HEK293 (cell line): ENCODE results near the gene RIN3.

ENCODE experiments used
- CTCF ChIA-PET: fragments of 350-600 bp; formaldehyde crosslinking; extraction: SDS; loops from one replicate; lab custom pipeline; 2021; ENCODE audit warnings: antibody characterized with exemption; lab: Yijun Ruan, JAX
- POLR2A ChIA-PET: fragments of 300-600 bp; formaldehyde crosslinking; extraction: SDS; loops from one replicate; lab custom pipeline; 2020; ENCODE audit warnings: antibody characterized with exemption, inconsistent platforms; lab: Yijun Ruan, JAX
- H3K27ac ChIP-seq: fragments of 200-500 bp; sonication (Bioruptor generic); 2 replicates; pipeline ENCODE4 v1.5.1; 2014; ENCODE audit warnings: low read depth, low read length, control low read depth, inconsistent platforms; ENCODE audit errors: extremely low read depth
- H3K36me3 ChIP-seq, 2 experiments: fragments of 200-500 bp in 1 of 2; sonication (Bioruptor generic) in 1 of 2; 1 replicate in 1 of 2; 2 replicates in 1 of 2; pipeline ENCODE4 v1.5.1; 2014 to 2017; ENCODE audit warnings: inconsistent platforms in 2 of 2, low read length in 2 of 2; ENCODE audit not compliant: control insufficient read depth in 2 of 2, insufficient read depth in 1 of 2
- H3K4me1 ChIP-seq: fragments of 200-500 bp; sonication (Bioruptor generic); 2 replicates; pipeline ENCODE4 v1.5.1; 2014; ENCODE audit warnings: mild to moderate bottlenecking, low read length, inconsistent platforms; ENCODE audit not compliant: control insufficient read depth, insufficient read depth
- H3K4me3 ChIP-seq: 2 replicates; pipeline ENCODE4 v1.5.1; 2011; ENCODE audit warnings: low read depth, mild to moderate bottlenecking, control low read depth, low read length, moderate library complexity
- H3K9me3 ChIP-seq: fragments of 200-500 bp; sonication (Bioruptor generic); 2 replicates; pipeline ENCODE4 v1.5.1; 2014; ENCODE audit warnings: low read depth, low read length, inconsistent platforms; ENCODE audit not compliant: control insufficient read depth, insufficient read depth
- BCL11B ChIP-seq: fragments of 450-650 bp; formaldehyde crosslinking; IDR thresholded peaks from 2 replicates; pipeline ENCODE4 v1.5.1; 2016; ENCODE audit warnings: low read depth, missing biosample characterization, missing genetic modification characterization
- GLIS1 ChIP-seq: fragments of 450-650 bp; formaldehyde crosslinking; IDR thresholded peaks from 2 replicates; pipeline ENCODE4 v1.5.1; 2016; ENCODE audit warnings: missing biosample characterization, missing genetic modification characterization
- KLF1 ChIP-seq: fragments of 450-650 bp; formaldehyde crosslinking; IDR thresholded peaks from 2 replicates; pipeline ENCODE4 v1.5.1; 2016; ENCODE audit warnings: missing biosample characterization, missing genetic modification characterization
- KLF10 ChIP-seq: fragments of 450-650 bp; IDR thresholded peaks from 2 replicates; pipeline ENCODE4 v1.5.1; 2018; ENCODE audit warnings: missing biosample characterization, mild to moderate bottlenecking, missing genetic modification characterization
- KLF8 ChIP-seq: fragments of 450-650 bp; formaldehyde crosslinking; IDR thresholded peaks from 2 replicates; pipeline ENCODE4 v1.5.1; 2016; ENCODE audit warnings: missing biosample characterization, missing genetic modification characterization
- OSR2 ChIP-seq: fragments of 450-650 bp; formaldehyde crosslinking; IDR thresholded peaks from 2 replicates; pipeline ENCODE4 v1.5.1; 2016; ENCODE audit warnings: missing biosample characterization, missing genetic modification characterization
- RBAK ChIP-seq: fragments of 450-650 bp; formaldehyde crosslinking; IDR thresholded peaks from 2 replicates; pipeline ENCODE4 v1.5.1; 2016; ENCODE audit warnings: missing biosample characterization, missing genetic modification characterization
- ZBTB17 ChIP-seq: fragments of 450-650 bp; formaldehyde crosslinking; IDR thresholded peaks from 2 replicates; pipeline ENCODE4 v1.5.1; 2016; ENCODE audit warnings: missing biosample characterization, missing genetic modification characterization
- ZBTB21 ChIP-seq: fragments of 450-650 bp; formaldehyde crosslinking; IDR thresholded peaks from 2 replicates; pipeline ENCODE4 v1.5.1; 2017; ENCODE audit warnings: missing biosample characterization, missing genetic modification characterization
- ZNF121 ChIP-seq: fragments of 450-650 bp; formaldehyde crosslinking; IDR thresholded peaks from 2 replicates; pipeline ENCODE4 v1.5.1; 2016; ENCODE audit warnings: missing biosample characterization, missing genetic modification characterization
- ZNF174 ChIP-seq: fragments of 450-650 bp; formaldehyde crosslinking; IDR thresholded peaks from 2 replicates; pipeline ENCODE4 v1.5.0; 2017; ENCODE audit warnings: missing biosample characterization, mild to moderate bottlenecking, missing genetic modification characterization
- ZNF350 ChIP-seq: fragments of 450-650 bp; formaldehyde crosslinking; IDR thresholded peaks from 2 replicates; pipeline ENCODE4 v1.5.0; 2017; ENCODE audit warnings: missing biosample characterization, mild to moderate bottlenecking, missing genetic modification characterization
- ZNF354C ChIP-seq: fragments of 450-650 bp; formaldehyde crosslinking; IDR thresholded peaks from 2 replicates; pipeline ENCODE4 v1.5.1; 2016; ENCODE audit warnings: missing biosample characterization, missing genetic modification characterization, low read depth, borderline replicate concordance
- ZNF404 ChIP-seq: fragments of 450-650 bp; formaldehyde crosslinking; IDR thresholded peaks from 2 replicates; pipeline ENCODE4 v1.5.1; 2017; ENCODE audit warnings: missing biosample characterization, missing genetic modification characterization
- ZNF501 ChIP-seq: fragments of 450-650 bp; formaldehyde crosslinking; IDR thresholded peaks from 2 replicates; pipeline ENCODE4 v1.5.1; 2016; ENCODE audit warnings: missing biosample characterization, missing genetic modification characterization
- ZNF514 ChIP-seq: fragments of 450-650 bp; formaldehyde crosslinking; IDR thresholded peaks from 2 replicates; pipeline ENCODE4 v1.5.1; 2016; ENCODE audit warnings: missing biosample characterization, missing genetic modification characterization
- ZNF571 ChIP-seq: fragments of 450-650 bp; formaldehyde crosslinking; IDR thresholded peaks from 2 replicates; pipeline ENCODE4 v1.5.0; 2017; ENCODE audit warnings: missing biosample characterization, missing genetic modification characterization
- ZNF624 ChIP-seq: fragments of 450-650 bp; formaldehyde crosslinking; IDR thresholded peaks from 2 replicates; pipeline ENCODE4 v1.5.1; 2017; ENCODE audit warnings: missing biosample characterization, missing genetic modification characterization
- ZNF658 ChIP-seq: fragments of 450-650 bp; formaldehyde crosslinking; IDR thresholded peaks from 2 replicates; pipeline ENCODE4; 2016; ENCODE audit warnings: missing biosample characterization, missing genetic modification characterization
- ZNF747 ChIP-seq: fragments of 450-650 bp; formaldehyde crosslinking; IDR thresholded peaks from 2 replicates; pipeline ENCODE4 v1.5.1; 2016; ENCODE audit warnings: missing biosample characterization, missing genetic modification characterization
- ZNF843 ChIP-seq: fragments of 450-650 bp; formaldehyde crosslinking; IDR thresholded peaks from 2 replicates; pipeline ENCODE4 v1.5.1; 2016; ENCODE audit warnings: missing biosample characterization, missing genetic modification characterization
- TF ChIP-seq, protein P1 (sequence below): fragments of 450-650 bp; formaldehyde crosslinking; IDR thresholded peaks from 2 replicates; pipeline ENCODE4 v1.5.1; 2016; ENCODE audit warnings: missing biosample characterization, missing genetic modification characterization
- TF ChIP-seq, protein P2 (sequence below): fragments of 450-650 bp; formaldehyde crosslinking; IDR thresholded peaks from 2 replicates; pipeline ENCODE4 v1.5.1; 2016; ENCODE audit warnings: missing biosample characterization, missing genetic modification characterization
- TF ChIP-seq, protein P3 (sequence below): fragments of 450-650 bp; formaldehyde crosslinking; IDR thresholded peaks from 2 replicates; pipeline ENCODE4 v1.5.1; 2016; ENCODE audit warnings: missing biosample characterization, missing genetic modification characterization, borderline replicate concordance
- TF ChIP-seq, protein P4 (sequence below): IDR thresholded peaks from 2 replicates; pipeline ENCODE4 v1.6.1; 2011; ENCODE audit warnings: mild to moderate bottlenecking, low read depth, low read length, borderline replicate concordance

RIN3 gene

GRCh38 chr14:92557544-92557912, 43.9 kb downstream of the RIN3 start (continued):
- TF ChIP-seq ZNF747 (no peak), ZNF174 (tag by site-specific recombination) (no peak)
- TF ChIP-seq, all 188 proteins: peak for 0

GRCh38 chr14:92558319-92558718, 44.7 kb downstream of the RIN3 start:
- Histone ChIP-seq H3K36me3 (no peaks in the 10 kb centered on the region), H3K27ac (no peak overlapping the region), H3K4me1 (no peaks in the 10 kb centered on the region), H3K9me3 (no peaks in the 10 kb centered on the region), H3K4me3 (no peak overlapping the region)
- ChIA-PET POLR2A (no interaction called here), CTCF (no interaction called here)
- TF ChIP-seq KLF8 (tag by site-specific recombination) (no peak), GLIS1 (tag by site-specific recombination) (no peak), ZBTB17 (tag by site-specific recombination) (no peak), ZNF658 (tag by site-specific recombination) (no peak)

DNA sequence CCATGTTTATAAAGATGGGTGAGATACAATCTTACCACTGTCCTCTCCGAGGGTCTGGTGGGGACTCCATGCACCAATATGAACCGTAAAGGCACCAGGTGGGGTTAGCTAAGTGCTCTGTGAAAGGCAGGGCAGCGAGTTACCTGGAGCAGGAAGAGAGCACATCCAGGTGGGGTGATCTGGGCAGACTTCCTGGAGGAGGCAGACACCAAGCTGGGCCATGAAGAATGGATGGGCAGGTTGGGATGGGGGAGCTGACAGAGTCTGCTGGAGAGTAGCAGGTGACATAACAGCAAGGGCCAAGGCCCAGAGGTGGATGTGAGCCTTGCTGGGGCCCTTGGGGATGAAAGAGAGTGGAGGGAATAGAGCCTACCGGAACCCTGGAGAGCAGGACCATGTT, 45.9 kb downstream of the RIN3 start:
- H3K36me3 ChIP-seq, result no peaks in the 10 kb centered on the region

More for the DNA sequence above, 45.9 kb downstream of the RIN3 start:
- ChIA-PET POLR2A (no interaction called here), CTCF (no interaction called here)
- Histone ChIP-seq H3K9me3 (no peaks in the 10 kb centered on the region), H3K4me3 (no peak overlapping the region), H3K4me1 (no peaks in the 10 kb centered on the region), H3K27ac (no peak overlapping the region)
- TF ChIP-seq ZBTB21 (tag by site-specific recombination) (no peak), ZNF624 (tag by site-specific recombination) (no peak), BCL11B (tag by site-specific recombination) (no peak), ZNF843 (tag by site-specific recombination) (no peak), KLF10 (tag by site-specific recombination) (no peak), ZNF121 (no peak), ZBTB17 (tag by site-specific recombination) (no peak), ZNF514 (tag by site-specific recombination) (no peak), RBAK (tag by site-specific recombination) (no peak), ZNF404 (tag by site-specific recombination) (no peak), ZNF501 (tag by site-specific recombination) (no peak), KLF1 (tag by site-specific recombination) (no peak), ZNF571 (tag by site-specific recombination) (no peak), ZNF354C (tag by site-specific recombination) (no peak), OSR2 (tag by site-specific recombination) (no peak), ZNF350 (no peak)
- TF ChIP-seq, protein P1, sequence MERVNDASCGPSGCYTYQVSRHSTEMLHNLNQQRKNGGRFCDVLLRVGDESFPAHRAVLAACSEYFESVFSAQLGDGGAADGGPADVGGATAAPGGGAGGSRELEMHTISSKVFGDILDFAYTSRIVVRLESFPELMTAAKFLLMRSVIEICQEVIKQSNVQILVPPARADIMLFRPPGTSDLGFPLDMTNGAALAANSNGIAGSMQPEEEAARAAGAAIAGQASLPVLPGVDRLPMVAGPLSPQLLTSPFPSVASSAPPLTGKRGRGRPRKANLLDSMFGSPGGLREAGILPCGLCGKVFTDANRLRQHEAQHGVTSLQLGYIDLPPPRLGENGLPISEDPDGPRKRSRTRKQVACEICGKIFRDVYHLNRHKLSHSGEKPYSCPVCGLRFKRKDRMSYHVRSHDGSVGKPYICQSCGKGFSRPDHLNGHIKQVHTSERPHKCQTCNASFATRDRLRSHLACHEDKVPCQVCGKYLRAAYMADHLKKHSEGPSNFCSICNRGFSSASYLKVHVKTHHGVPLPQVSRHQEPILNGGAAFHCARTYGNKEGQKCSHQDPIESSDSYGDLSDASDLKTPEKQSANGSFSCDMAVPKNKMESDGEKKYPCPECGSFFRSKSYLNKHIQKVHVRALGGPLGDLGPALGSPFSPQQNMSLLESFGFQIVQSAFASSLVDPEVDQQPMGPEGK (tag by site-specific recombination), result no peak
- TF ChIP-seq, protein P2, sequence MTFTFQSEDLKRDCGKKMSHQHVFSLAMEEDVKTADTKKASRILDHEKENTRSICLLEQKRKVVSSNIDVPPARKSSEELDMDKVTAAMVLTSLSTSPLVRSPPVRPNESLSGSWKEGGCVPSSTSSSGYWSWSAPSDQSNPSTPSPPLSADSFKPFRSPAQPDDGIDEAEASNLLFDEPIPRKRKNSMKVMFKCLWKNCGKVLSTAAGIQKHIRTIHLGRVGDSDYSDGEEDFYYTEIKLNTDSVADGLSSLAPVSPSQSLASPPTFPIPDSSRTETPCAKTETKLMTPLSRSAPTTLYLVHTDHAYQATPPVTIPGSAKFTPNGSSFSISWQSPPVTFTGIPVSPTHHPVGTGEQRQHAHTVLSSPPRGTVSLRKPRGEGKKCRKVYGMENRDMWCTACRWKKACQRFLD, result no peak
- TF ChIP-seq, protein P3, sequence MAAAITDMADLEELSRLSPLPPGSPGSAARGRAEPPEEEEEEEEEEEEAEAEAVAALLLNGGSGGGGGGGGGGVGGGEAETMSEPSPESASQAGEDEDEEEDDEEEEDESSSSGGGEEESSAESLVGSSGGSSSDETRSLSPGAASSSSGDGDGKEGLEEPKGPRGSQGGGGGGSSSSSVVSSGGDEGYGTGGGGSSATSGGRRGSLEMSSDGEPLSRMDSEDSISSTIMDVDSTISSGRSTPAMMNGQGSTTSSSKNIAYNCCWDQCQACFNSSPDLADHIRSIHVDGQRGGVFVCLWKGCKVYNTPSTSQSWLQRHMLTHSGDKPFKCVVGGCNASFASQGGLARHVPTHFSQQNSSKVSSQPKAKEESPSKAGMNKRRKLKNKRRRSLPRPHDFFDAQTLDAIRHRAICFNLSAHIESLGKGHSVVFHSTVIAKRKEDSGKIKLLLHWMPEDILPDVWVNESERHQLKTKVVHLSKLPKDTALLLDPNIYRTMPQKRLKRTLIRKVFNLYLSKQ (tag by site-specific recombination), result no peak
- TF ChIP-seq, protein P4, sequence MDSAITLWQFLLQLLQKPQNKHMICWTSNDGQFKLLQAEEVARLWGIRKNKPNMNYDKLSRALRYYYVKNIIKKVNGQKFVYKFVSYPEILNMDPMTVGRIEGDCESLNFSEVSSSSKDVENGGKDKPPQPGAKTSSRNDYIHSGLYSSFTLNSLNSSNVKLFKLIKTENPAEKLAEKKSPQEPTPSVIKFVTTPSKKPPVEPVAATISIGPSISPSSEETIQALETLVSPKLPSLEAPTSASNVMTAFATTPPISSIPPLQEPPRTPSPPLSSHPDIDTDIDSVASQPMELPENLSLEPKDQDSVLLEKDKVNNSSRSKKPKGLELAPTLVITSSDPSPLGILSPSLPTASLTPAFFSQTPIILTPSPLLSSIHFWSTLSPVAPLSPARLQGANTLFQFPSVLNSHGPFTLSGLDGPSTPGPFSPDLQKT, result no peak
- TF ChIP-seq, all 188 proteins: peak for 0
